ENCODE data around the gene DTNB.

The DTNB gene

DNA sequence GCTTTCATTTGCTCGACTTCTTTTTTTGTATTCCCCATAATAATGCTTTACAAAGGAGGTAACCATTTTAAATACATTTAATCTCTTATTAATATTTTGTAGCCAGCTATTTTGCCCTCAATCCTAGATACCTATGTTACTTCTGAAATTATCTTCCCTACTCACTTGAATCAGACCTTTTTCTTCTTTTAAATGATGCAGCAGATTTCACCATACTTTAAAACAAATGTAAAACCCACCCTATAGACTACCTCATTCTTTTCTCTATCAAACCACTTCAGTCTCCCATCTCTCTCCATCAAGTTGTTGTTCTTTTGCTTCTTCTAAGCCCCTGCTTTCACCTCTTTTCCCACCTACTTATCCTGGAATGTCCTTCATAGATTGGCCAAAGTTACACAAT is 180.2 kb downstream of the DTNB start:
- H3K27ac ChIP-seq (ENCODE audit: extremely low read depth, low read depth, low read length) = no peak overlapping the region
- H3K4me3 ChIP-seq (ENCODE audit: low read depth, low read length) = no peak overlapping the region
- ChIA-PET CTCF (interaction anchor here (0.6 to 1.2 kb wide), 4 partner anchors 9 to 131 kb away, joined by 3 to 4 read pairs (median 3); no protein-coding TSS in a partner anchor), POLR2A (no interaction called here)
- H3K9me3 ChIP-seq (ENCODE audit: control insufficient read depth, insufficient read depth, low read depth, low read length) = no peaks in the 10 kb centered on the region
- H3K4me1 ChIP-seq (ENCODE audit: control insufficient read depth, insufficient read depth, low read length) = peaks cover 25% of the 10 kb centered on the region
- TF ChIP-seq, protein P1, sequence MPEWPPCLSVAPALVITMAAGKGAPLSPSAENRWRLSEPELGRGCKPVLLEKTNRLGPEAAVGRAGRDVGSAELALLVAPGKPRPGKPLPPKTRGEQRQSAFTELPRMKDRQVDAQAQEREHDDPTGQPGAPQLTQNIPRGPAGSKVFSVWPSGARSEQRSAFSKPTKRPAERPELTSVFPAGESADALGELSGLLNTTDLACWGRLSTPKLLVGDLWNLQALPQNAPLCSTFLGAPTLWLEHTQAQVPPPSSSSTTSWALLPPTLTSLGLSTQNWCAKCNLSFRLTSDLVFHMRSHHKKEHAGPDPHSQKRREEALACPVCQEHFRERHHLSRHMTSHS (tag by site-specific recombination; IDR thresholded peaks at IDR 0.05) = no peak
- TF ChIP-seq KLF10 (tag by site-specific recombination; IDR thresholded peaks at IDR 0.05) = no peak
- no peak for TF ChIP-seq WT1 (tag by site-specific recombination; IDR thresholded peaks at IDR 0.05)
- no peak for TF ChIP-seq ZIC2 (tag by site-specific recombination; IDR thresholded peaks at IDR 0.05)
- no peak for TF ChIP-seq GLI4 (tag by site-specific recombination; IDR thresholded peaks at IDR 0.05)
- no peak for TF ChIP-seq ZNF558 (tag by site-specific recombination; IDR thresholded peaks at IDR 0.05)
- no peak for TF ChIP-seq OVOL3 (tag by site-specific recombination; IDR thresholded peaks at IDR 0.05)
- TF ChIP-seq, protein P2, sequence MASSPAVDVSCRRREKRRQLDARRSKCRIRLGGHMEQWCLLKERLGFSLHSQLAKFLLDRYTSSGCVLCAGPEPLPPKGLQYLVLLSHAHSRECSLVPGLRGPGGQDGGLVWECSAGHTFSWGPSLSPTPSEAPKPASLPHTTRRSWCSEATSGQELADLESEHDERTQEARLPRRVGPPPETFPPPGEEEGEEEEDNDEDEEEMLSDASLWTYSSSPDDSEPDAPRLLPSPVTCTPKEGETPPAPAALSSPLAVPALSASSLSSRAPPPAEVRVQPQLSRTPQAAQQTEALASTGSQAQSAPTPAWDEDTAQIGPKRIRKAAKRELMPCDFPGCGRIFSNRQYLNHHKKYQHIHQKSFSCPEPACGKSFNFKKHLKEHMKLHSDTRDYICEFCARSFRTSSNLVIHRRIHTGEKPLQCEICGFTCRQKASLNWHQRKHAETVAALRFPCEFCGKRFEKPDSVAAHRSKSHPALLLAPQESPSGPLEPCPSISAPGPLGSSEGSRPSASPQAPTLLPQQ (tag by site-specific recombination; IDR thresholded peaks at IDR 0.05) = no peak
- H3K36me3 ChIP-seq (ENCODE audit: control insufficient read depth in 2 of 2, insufficient read depth in 1 of 2, low read length in 2 of 2) = no peaks in the 10 kb centered on the region

DNA sequence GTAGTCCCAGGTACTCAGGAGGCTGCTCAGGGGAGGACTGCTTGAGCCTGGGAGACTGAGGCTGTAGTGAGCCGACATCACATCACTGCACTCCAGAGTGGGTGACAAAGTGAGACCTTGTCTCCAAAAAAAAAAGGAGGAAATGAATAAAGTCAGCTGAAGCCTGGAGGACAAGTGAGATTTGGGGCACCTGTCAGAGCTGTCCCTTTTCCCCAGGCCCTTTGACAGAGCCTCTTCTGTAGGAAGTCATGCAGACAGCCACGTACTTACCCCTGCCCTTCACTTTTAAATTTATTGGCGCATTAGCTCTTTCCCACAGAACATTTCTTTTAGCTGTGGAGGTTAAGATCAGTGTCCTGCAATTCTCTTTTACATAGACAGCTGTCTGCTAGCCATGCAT is 180.7 kb downstream of the DTNB start:
- Histone ChIP-seq H3K9me3 (ENCODE audit: control insufficient read depth, insufficient read depth, low read depth, low read length) (no peaks in the 10 kb centered on the region), H3K4me1 (ENCODE audit: control insufficient read depth, insufficient read depth, low read length) (peaks cover 25% of the 10 kb centered on the region), H3K27ac (ENCODE audit: extremely low read depth, low read depth, low read length) (peak overlapping the region; percentile 50; the same call in 1 of the 2 replicates), H3K36me3 (ENCODE audit: control insufficient read depth in 2 of 2, insufficient read depth in 1 of 2, low read length in 2 of 2) (no peaks in the 10 kb centered on the region), H3K4me3 (ENCODE audit: low read depth, low read length) (no peak overlapping the region)
- CTCF ChIA-PET = interaction anchor here (0.6 to 1.2 kb wide), 4 partner anchors 9 to 130 kb away, joined by 3 to 4 read pairs (median 3); no protein-coding TSS in a partner anchor
- TF ChIP-seq ZNF121 (tag by site-specific recombination; IDR thresholded peaks at IDR 0.05) = no peak
- POLR2A ChIA-PET = no interaction called here

DNA sequence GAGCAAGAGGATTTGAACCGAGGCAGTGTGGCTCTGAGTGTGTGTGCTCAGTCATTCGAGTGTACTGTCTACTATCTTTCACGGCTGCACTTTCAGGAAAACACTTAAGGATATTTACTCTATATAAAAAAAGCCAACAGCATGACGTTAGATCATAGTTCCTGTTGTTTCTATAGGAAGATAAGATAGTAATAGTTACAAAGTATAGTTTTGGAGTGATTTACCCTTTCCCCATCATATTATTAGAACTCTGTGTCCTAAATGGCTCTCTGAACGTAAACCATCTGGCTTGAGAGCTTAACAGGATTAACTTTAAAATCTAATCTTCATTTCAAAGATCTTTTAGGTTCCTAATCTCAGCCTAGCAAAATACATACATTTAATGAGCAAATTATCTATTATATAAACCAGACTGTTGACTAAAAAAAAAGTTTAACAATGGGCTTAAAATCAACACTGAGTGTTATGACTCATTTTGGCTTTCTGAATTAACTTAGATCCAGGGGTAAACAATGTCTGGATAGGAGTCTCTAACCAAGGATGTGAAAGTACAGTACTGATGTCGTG is 181.3 kb downstream of the DTNB start:
- no peaks in the 10 kb centered on the region for H3K36me3 ChIP-seq (ENCODE audit: control insufficient read depth in 2 of 2, insufficient read depth in 1 of 2, low read length in 2 of 2)
- no peaks in the 10 kb centered on the region for H3K9me3 ChIP-seq (ENCODE audit: control insufficient read depth, insufficient read depth, low read depth, low read length)
- no peak overlapping the region for H3K4me3 ChIP-seq (ENCODE audit: low read depth, low read length)
- ChIA-PET CTCF (interaction anchor here (1.1 kb wide), 1 partner anchor 130 kb away, joined by 3 read pairs; no protein-coding TSS in a partner anchor), POLR2A (interaction anchor here (0.6 kb wide), 1 partner anchor 11 kb away, joined by 3 read pairs; no protein-coding TSS in a partner anchor)
- H3K4me1 ChIP-seq (ENCODE audit: control insufficient read depth, insufficient read depth, low read length) = peaks cover 25% of the 10 kb centered on the region
- H3K27ac ChIP-seq (ENCODE audit: extremely low read depth, low read depth, low read length) = peak overlapping the region; percentile 50; the same call in 1 of the 2 replicates
- TF ChIP-seq GFI1B (tag by site-specific recombination; IDR thresholded peaks at IDR 0.05) = 0 out of 2 replicates have a peak, but pooled peaks have one; percentile 20
- TF ChIP-seq ZXDB (tag by site-specific recombination; IDR thresholded peaks at IDR 0.05) = peak; percentile 82
- peak; percentile 28; the same call in 1 of the 2 replicates for TF ChIP-seq GLI2 (tag by site-specific recombination; IDR thresholded peaks at IDR 0.05; ENCODE audit: borderline replicate concordance, low read depth)
- TF ChIP-seq ZNF629 (tag by site-specific recombination; IDR thresholded peaks at IDR 0.05) = peak; percentile 53
- TF ChIP-seq OSR2 (tag by site-specific recombination; IDR thresholded peaks at IDR 0.05) = peak; percentile 70; the same call in 1 of the 2 replicates
- TF ChIP-seq, protein P3, sequence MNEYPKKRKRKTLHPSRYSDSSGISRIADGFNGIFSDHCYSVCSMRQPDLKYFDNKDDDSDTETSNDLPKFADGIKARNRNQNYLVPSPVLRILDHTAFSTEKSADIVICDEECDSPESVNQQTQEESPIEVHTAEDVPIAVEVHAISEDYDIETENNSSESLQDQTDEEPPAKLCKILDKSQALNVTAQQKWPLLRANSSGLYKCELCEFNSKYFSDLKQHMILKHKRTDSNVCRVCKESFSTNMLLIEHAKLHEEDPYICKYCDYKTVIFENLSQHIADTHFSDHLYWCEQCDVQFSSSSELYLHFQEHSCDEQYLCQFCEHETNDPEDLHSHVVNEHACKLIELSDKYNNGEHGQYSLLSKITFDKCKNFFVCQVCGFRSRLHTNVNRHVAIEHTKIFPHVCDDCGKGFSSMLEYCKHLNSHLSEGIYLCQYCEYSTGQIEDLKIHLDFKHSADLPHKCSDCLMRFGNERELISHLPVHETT (tag by site-specific recombination; IDR thresholded peaks at IDR 0.05) = 0 out of 2 replicates have a peak, but pooled peaks have one; percentile 17
- TF ChIP-seq FEZF1 (tag by site-specific recombination; IDR thresholded peaks at IDR 0.05) = peak; percentile 75
- peak; percentile 68 for TF ChIP-seq WT1 (tag by site-specific recombination; IDR thresholded peaks at IDR 0.05)
- 0 out of 2 replicates have a peak, but pooled peaks have one; percentile 19 for TF ChIP-seq SP7 (tag by site-specific recombination; IDR thresholded peaks at IDR 0.05)
- TF ChIP-seq ZNF266 (tag by site-specific recombination; IDR thresholded peaks at IDR 0.05; ENCODE audit: low read depth) = no peak
- TF ChIP-seq, protein P4, sequence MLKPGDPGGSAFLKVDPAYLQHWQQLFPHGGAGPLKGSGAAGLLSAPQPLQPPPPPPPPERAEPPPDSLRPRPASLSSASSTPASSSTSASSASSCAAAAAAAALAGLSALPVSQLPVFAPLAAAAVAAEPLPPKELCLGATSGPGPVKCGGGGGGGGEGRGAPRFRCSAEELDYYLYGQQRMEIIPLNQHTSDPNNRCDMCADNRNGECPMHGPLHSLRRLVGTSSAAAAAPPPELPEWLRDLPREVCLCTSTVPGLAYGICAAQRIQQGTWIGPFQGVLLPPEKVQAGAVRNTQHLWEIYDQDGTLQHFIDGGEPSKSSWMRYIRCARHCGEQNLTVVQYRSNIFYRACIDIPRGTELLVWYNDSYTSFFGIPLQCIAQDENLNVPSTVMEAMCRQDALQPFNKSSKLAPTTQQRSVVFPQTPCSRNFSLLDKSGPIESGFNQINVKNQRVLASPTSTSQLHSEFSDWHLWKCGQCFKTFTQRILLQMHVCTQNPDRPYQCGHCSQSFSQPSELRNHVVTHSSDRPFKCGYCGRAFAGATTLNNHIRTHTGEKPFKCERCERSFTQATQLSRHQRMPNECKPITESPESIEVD (tag by site-specific recombination; IDR thresholded peaks at IDR 0.05) = peak; percentile 97
- peak; percentile 63; the same call in 1 of the 2 replicates for TF ChIP-seq TCF7L2 (IDR thresholded peaks at IDR 0.05; ENCODE audit: borderline replicate concordance, low read depth, low read length)
- TF ChIP-seq OVOL3 (tag by site-specific recombination; IDR thresholded peaks at IDR 0.05) = peak; percentile 82; the same call in 1 of the 2 replicates
- TF ChIP-seq, protein P5, sequence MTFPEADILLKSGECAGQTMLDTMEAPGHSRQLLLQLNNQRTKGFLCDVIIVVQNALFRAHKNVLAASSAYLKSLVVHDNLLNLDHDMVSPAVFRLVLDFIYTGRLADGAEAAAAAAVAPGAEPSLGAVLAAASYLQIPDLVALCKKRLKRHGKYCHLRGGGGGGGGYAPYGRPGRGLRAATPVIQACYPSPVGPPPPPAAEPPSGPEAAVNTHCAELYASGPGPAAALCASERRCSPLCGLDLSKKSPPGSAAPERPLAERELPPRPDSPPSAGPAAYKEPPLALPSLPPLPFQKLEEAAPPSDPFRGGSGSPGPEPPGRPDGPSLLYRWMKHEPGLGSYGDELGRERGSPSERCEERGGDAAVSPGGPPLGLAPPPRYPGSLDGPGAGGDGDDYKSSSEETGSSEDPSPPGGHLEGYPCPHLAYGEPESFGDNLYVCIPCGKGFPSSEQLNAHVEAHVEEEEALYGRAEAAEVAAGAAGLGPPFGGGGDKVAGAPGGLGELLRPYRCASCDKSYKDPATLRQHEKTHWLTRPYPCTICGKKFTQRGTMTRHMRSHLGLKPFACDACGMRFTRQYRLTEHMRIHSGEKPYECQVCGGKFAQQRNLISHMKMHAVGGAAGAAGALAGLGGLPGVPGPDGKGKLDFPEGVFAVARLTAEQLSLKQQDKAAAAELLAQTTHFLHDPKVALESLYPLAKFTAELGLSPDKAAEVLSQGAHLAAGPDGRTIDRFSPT (tag by site-specific recombination; IDR thresholded peaks at IDR 0.05) = no peak
- TF ChIP-seq SCRT1 (tag by site-specific recombination; IDR thresholded peaks at IDR 0.05; ENCODE audit: borderline replicate concordance) = peak; percentile 7; the same call in 1 of the 2 replicates
- no peak for TF ChIP-seq PRDM1 (tag by site-specific recombination; IDR thresholded peaks at IDR 0.05)
